Breast epithelium (tissue), 3 donors: ENCODE measurements around the gene NTRK2.

ENCODE experiments used
- POLR2A ChIP-seq: fragments of 450-650 bp; IDR thresholded peaks from one replicate; pipeline ENCODE4 v1.6.1; 2016; ENCODE audit warnings: antibody characterized with exemption, mild to moderate bottlenecking, moderate library complexity
- POLR2AphosphoS5 ChIP-seq, 3 donors: sonication (generic); formaldehyde crosslinking; IDR thresholded peaks; one replicate each; pipeline ENCODE4 v1.6.1; 2017; ENCODE audit warnings: antibody characterized with exemption in 3 of 3
- TF ChIP-seq, protein P1 (sequence below), 3 donors: fragments of 450-650 bp; IDR thresholded peaks; one replicate each; pipeline ENCODE4 v1.5.1; 2016 to 2017; ENCODE audit warnings: antibody characterized with exemption in 3 of 3, mild to moderate bottlenecking in 3 of 3, moderate library complexity in 3 of 3

DNA sequence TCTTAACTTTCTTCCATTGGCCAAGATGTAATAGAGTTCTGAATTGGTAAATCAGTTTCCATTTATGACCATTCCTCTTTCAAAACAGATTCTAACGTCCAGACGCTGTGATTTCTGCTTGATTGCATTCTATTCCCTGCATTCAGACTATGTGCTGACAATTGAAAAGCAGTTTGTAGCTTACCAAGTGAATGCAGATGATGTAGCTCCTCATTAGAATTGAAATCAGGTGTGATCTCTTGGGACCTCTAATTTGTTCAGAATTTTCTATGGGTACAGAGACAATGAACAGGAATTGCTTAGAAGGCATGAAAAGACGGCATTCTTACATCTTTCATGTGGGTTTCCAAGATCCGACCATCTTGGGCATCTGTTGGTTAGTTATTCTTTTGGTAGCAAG, 191.9 kb downstream of the NTRK2 start:
- TF ChIP-seq, protein P1, sequence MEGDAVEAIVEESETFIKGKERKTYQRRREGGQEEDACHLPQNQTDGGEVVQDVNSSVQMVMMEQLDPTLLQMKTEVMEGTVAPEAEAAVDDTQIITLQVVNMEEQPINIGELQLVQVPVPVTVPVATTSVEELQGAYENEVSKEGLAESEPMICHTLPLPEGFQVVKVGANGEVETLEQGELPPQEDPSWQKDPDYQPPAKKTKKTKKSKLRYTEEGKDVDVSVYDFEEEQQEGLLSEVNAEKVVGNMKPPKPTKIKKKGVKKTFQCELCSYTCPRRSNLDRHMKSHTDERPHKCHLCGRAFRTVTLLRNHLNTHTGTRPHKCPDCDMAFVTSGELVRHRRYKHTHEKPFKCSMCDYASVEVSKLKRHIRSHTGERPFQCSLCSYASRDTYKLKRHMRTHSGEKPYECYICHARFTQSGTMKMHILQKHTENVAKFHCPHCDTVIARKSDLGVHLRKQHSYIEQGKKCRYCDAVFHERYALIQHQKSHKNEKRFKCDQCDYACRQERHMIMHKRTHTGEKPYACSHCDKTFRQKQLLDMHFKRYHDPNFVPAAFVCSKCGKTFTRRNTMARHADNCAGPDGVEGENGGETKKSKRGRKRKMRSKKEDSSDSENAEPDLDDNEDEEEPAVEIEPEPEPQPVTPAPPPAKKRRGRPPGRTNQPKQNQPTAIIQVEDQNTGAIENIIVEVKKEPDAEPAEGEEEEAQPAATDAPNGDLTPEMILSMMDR (IDR thresholded peaks at IDR 0.05) = no peak
- no peak for TF ChIP-seq POLR2A
- TF ChIP-seq POLR2AphosphoS5 (IDR thresholded peaks at IDR 0.05) = no peak
